GM19239 (cell line): ENCODE measurements around the gene ATP5PO.

Experiments used
- DNase-seq: peaks from one replicate; pipeline ENCODE4 v3.0.0; 2011; ENCODE audit warnings: low spot score; ENCODE audit not compliant: insufficient read length
- FAIRE-seq: peaks from 2 replicates; lab custom pipeline; 2011; peaks lifted over from hg19 to GRCh38; lab: Jason Lieb, UNC

ATP5PO gene

GRCh38 chr21:33915368-33916199 is at the start of gene ATP5PO:
ATP5PO (minus strand) TSS chr21:33915804; CDS start chr21:33915763, 41 bp downstream.
- FAIRE-seq (peak; percentile 97), DNase-seq (peak; percentile 84)

DNA sequence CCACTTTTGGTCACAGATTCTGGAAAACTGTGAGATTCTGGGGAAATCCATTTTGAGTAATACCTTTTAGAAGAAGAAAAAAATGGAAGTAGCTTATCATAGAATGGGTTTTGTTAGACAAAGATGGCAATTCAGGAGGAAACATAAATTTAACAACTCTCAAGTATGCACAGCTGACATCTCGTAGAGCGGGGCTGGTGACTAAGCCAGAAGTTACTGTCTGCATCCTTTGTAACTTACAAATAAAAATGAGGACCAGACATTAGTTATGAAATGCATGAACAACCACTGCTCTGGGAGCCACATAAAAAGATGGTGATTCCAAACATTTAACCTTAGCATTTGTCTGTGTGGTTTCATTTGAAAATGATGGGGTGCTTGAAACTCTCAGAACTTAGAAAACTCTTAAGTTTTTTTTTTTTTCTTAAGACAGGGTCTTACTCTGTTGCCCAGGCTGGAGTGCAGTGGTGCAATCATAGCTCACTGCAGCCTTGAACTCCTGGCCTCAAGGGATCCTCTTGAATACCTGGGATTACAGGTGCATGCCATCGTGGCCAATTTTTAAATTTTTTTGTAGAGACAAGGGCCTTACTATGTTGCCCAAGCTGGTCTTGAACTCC is 49.2 kb upstream of the ATP5PO start:
- DNase-seq (no peak), FAIRE-seq (no peak)

- no peak for DNase-seq
- no peak for FAIRE-seq
Observed at GRCh38 chr21:33963848-33964555, 48.4 kb upstream of the ATP5PO start.

DNA sequence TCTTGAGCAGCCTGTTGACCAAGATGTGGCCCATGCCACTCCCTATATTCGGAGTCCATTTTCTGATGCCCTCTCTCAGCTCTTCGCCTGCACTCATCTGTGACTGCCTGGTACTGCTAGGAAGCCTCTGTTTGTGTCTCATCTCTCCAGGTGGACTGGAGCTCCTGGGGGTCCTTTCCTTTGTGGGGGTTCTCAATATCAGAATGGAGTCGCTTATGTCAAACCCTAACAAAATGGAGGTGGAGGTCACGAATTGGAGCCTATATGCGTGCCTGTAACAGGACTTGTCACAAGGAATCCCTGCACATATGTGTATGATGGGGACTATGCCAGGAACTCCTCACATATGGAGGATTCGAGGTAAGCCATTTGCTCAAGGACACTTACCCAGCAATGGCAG is 46.7 kb upstream of the ATP5PO start:
- FAIRE-seq (no peak), DNase-seq (no peak)

DNA sequence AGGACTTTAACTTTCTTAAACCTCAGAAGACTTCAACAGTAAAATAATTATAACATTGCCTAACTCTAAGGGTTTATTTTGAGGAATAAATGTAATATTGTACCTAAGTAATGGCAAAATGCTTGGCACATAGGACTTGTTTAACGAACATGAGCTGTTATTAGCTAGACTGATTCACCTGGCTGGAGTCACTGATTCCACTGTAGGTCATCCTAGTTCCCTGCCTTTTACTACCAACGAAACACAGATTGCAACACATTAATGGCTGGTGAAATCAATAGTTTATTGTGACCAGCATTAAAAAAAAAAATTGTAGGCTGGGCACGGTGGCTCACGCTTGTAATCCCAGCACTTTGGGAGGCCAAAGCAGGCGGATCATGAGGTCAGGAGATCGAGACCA is 45.5 kb upstream of the ATP5PO start:
- FAIRE-seq (no peak), DNase-seq (no peak)

DNA sequence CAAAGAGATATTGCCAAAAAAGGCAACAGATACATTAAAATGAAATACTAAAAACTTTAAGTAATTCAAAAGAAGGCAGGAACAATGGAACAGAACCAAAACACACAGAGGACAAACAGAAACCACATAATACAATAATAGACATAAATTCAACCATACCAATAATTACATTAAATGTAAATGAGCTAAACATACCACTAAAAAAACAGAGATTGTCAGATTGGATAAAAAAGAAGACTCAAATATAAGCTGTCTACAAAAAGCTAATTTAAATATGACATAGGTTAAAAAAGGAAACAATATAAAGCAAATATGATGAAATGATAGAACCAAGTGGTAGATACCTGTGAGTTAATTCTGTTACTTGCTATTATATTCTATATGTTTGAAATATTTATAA is 44.1 kb upstream of the ATP5PO start:
- FAIRE-seq, result no peak
- no peak for DNase-seq

GRCh38 chr21:33954395-33954794 is 38.8 kb upstream of the ATP5PO start:
- DNase-seq (no peak), FAIRE-seq (no peak)

DNA sequence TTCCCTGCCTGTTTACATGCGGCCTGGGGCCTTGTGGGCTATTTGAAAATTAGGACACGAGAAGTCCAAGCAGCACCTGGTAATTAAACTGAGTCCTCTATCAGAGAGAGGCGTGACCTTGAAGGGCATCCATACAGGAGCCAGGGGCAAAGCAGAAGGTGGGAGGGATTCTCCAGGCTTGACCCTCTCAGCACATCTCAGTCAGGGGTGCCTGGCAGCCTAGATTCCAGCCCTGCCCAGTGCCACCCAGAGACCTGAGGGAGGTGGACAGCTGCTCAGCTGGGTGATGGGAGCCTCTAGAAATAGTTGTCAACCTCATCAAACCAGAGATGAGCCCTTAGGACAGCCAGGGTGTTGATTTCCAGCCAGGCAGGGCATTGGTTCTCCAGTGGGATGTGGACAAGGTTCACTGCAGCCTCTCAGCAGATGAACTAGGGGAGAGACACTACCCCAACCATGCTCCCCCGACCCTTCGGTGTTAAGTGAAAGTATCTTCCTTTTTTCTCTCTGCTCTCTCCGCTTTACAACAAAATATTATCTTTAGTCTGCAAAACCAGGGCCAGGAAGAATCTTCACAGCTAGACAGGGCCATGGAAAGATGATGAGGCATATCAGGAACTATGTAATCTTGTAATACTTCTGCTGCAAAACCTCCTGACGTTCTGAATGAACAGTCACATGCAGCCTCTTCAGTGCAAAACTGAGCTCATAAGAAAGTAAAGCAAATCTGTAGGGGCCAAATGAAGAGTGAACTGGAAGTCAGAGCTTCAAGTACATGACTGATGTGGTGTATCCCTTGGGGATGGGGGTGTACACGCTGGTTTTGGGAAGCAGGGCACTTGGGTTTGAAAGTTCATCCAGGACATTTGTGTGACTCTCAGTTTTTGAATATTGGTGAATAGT is 35.9 kb upstream of the ATP5PO start:
- DNase-seq, result no peak
- FAIRE-seq, result peak; percentile 83

DNA sequence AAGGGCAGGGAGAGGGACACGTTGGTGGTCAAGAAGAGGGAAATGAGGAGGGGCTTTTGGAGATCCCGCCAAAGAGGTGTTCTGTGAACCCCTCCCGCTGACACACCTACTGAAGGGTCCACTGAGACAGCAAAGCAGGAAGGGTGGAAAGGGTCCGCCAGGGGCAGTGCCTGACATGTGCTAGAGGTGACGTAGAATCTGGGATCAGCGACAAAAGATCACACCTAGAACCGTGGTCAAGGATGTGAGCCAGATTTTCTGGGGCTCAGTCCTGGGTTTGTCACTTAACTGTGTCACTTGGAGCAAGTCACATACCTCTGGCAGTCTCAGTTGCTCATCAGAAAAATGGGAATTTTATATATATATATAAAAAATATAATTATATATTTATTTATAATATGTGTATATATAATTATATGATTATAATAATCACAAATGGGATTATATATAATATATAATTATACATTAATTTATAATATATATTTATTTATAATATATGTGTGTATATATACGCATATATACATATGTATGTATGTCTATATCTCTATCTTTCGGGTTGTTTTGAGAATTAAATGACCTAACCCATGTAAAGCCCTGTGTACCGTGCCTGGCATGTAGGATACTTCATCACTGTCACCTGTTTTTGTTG is 35.0 kb upstream of the ATP5PO start:
- no peak for FAIRE-seq

DNA sequence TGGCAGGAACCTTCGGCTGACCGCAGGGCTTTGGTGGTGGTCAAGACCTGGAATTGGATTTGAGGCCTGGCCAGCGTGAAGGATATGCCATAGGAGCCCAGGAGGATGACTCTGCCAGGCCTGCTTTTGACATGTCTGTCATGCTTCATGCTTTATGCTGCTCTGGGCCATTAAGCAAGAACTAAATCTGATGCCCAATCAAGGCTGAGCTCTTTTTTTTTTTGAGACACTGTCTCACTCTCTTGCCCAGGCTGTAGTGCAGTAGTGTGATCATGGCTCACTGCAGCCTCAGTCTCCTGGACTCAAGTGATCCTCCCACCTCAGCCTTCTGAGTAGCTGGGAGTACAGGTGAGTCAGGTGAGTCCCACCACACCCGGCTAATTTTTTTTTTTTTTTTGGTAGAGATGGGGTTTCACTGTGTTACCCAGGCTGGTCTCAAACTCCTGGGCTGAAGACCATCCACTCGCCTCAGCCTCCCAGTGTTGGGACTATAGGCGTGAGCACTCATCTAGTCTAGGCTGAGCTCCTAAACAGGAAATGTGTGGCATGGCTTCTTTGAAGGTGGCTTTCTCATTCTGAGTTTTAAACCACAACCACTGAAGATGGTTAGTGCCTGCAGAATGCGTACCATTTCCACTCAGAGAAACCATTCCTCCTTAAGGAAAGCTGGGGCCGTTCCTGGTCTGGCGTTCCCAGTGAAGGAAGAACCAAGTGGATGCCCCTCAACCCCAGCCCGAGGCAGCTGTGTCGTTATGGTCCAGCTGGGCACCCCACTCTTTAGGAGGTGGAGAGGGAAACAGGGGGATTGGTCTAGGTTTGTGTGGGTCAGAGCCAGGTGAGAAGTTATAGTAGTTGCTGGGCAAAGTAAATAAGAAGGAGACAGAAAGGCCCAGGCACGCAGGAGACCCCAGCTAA is 34.2 kb upstream of the ATP5PO start:
- no peak for DNase-seq
- FAIRE-seq, result peak; percentile 42

More for the DNA sequence above, 35.0 kb upstream of the ATP5PO start:
- DNase-seq, result no peak

DNA sequence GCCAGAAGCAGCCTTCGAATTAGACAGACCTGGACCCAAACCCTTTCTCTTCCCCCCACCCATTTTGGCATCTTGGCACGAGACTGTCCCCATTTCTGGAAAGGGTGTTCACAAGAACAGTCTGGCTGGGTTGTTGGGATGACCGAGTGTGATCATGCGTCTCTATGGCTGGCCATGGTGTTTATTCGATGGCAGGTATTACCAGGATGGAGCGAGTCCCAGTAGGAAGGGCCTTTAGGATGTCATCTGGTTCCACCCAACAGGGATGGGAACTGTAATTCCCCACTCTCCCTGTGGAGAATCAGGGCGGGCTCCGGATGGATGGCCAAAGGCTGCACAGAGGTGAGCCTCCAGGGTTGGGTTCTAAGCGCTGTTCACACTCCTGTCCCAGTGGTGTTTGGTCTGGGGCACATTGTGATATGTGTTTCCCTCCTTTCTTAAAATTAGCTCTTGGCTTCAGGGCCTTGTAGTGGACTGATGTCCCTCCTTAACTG is 33.4 kb upstream of the ATP5PO start:
- FAIRE-seq (peak; percentile 26), DNase-seq (no peak)

- DNase-seq, result no peak
- FAIRE-seq, result peak; percentile 82
Observed at GRCh38 chr21:33948096-33948950, 32.7 kb upstream of the ATP5PO start.

DNA sequence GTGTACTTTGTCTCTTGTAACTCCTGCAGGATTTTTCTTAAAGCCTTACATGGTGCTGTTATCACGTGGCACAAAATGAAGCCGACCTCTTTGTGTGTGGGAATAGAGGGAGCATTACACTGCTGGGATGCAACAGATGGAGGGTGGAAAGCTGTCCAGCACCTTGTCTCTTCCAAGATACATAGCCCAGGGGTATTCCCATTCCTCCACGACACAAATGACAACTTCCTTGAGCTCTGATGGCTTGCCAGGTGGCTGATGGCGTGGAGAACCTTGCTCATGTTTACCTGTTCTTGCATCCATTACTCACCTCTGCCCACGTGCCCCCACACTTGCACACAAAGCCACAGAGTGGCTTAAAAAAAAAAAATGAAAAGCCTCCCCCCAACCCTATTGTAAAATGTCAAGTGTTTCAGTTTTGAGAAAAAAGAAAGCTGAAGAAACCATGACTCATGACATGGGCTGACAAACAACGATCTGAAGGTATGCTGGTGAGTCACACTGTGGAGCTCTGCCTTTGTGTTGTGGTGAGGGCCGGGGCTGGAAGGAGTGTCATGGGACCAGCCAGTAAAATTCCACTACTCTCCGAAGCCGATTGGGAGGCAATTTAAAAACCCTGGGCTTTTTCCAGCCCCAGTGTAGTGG is 32.0 kb upstream of the ATP5PO start:
- DNase-seq (no peak), FAIRE-seq (peak; percentile 84)

DNA sequence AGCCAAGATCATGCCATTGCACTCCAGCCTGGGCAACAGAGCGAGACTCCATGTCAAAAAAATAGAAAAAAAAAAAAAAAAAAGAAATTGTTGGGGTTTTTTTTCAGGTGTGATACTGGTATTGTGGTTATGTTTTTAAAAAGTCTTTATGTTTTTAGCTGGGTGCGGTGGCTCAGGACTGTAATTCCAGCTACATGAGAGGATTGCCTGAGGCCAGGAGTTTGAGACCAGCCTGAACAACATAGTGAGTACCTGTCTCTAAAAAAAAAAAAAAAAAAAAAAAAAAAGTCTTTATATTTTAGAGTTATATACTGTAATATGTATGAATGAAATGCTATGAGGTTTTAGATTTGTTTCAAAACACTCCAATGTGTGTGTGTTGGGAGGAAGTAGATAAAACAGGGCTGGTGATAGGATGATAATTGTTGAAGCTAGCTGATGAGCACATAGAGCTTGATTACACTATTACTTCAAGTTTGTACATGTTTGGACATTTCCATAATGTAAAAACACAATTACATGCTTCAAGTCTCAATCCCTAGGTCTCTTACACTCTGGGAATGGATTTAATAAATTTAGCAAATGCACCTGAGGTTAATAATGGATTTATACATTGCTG is 30.2 kb upstream of the ATP5PO start:
- DNase-seq (no peak), FAIRE-seq (no peak)

DNA sequence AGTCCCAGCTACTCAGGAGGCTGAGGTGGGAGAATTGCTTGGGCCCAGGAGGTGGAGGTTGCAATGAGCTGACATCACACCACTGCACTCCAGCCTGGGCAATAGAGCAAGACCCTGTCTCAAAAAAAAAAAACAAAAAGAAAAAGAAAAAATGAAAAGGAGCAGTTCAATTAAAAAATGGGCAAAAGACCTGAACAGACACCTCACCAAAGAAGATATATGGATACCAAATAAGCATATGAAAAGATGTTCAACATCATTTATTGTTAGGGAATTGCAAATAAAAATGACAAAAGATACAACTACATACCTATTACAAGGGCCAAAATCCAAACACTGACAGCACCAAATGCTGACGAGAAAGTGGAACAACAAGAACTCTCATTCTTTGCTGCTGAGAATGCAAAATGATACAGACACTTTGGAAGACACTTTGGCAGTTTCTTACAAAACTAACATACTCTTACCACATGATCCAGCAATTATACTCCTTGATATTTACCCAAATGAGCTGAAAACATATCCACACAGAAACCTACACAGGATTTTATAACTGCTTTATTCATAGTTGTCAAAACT is 28.7 kb upstream of the ATP5PO start:
- DNase-seq (no peak), FAIRE-seq (no peak)

DNA sequence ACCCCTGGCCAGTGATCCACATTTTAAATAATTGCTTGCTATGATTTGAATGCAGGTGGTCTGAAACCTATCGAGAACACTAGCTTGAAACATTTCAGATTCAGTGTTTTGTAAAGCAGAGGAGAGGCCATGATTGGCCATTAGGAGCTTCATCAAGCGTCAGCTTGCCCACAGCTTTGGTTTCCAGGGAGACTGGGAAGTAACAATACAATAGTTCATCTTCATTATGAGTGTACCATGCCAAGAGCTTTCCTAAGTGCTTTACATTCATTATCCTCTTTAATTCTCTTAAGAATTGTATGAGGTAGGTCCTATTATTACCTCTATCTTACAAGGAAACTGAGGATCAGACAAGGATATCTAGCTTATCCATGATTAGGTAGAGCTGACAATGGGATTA is 27.7 kb upstream of the ATP5PO start:
- no peak for FAIRE-seq

More for the DNA sequence above, 27.7 kb upstream of the ATP5PO start:
- no peak for DNase-seq
